ENCODE data around the gene APOL2. TPM values are rescaled to one million over a fixed set of nuclear protein-coding genes. Genes with fewer than 3 reads are reported as not detected.
"Not testable (repeated sequence)": the region's sequence is repeated elsewhere in the genome, so short reads cannot be mapped to it uniquely, and the experiment has no call there.

Gene APOL2
- total RNA-seq, 2 experiments from 2014 or later, result 76.4 to 82.9 TPM

GRCh38 chr22:36212901-36213300, 26.4 kb downstream of the APOL2 start:
- Mint-ChIP-seq H3K4me3 (no peak overlapping the region), H3K36me3 (peaks cover 1% of the 10 kb centered on the region), H3K4me1 (ENCODE audit: low read depth) (peaks cover 5% of the 10 kb centered on the region), H3K27ac (no peak overlapping the region), H3K27me3 (peaks cover 39% of the 10 kb centered on the region), H3K9me3 (peaks cover 6% of the 10 kb centered on the region)
- intact Hi-C loops (cut with micrococcal nuclease), result no loop called here
- CTCF ChIA-PET, result interaction anchor here (0.9 kb wide), 1 partner anchor 20 kb away, joined by 3 read pairs; no protein-coding TSS in a partner anchor
- no peak for DNase-seq
- POLR2A ChIA-PET, result no interaction called here

- peaks cover 1% of the 10 kb centered on the region for H3K36me3 Mint-ChIP-seq
- DNase-seq, result no peak
- H3K4me3 Mint-ChIP-seq, result no peak overlapping the region
- peaks cover 5% of the 10 kb centered on the region for H3K4me1 Mint-ChIP-seq (ENCODE audit: low read depth)
- H3K9me3 Mint-ChIP-seq, result peaks cover 6% of the 10 kb centered on the region
- intact Hi-C loops (cut with micrococcal nuclease), result no loop called here
- POLR2A ChIA-PET, result no interaction called here
- H3K27ac Mint-ChIP-seq, result no peak overlapping the region
- CTCF ChIA-PET, result interaction anchor here (0.9 to 1.2 kb wide), 3 partner anchors 17 to 32 kb away, joined by 3 to 4 read pairs (median 3); partner anchors contain the start of gene APOL2
- H3K27me3 Mint-ChIP-seq, result peaks cover 39% of the 10 kb centered on the region
Measured at GRCh38 chr22:36211237-36211861, 28.0 kb downstream of the APOL2 start.

GRCh38 chr22:36210224-36210623, 29.1 kb downstream of the APOL2 start:
- Mint-ChIP-seq H3K27me3 (peaks cover 34% of the 10 kb centered on the region), H3K9me3 (peaks cover 6% of the 10 kb centered on the region), H3K27ac (no peak overlapping the region), H3K36me3 (peaks cover 1% of the 10 kb centered on the region), H3K4me3 (no peak overlapping the region), H3K4me1 (ENCODE audit: low read depth) (peaks cover 5% of the 10 kb centered on the region)
- POLR2A ChIA-PET, result no interaction called here
- no peak for DNase-seq
- intact Hi-C loops (cut with micrococcal nuclease), result no loop called here
- CTCF ChIA-PET, result interaction anchor here (1.2 kb wide), 1 partner anchor 31 kb away, joined by 3 read pairs; no protein-coding TSS in a partner anchor

GRCh38 chr22:36209488-36209908, 29.8 kb downstream of the APOL2 start:
- H3K9me3 Mint-ChIP-seq; H3K36me3 Mint-ChIP-seq; H3K4me1 Mint-ChIP-seq (ENCODE audit: low read depth); DNase-seq; POLR2A ChIA-PET; H3K4me3 Mint-ChIP-seq; intact Hi-C loops (cut with micrococcal nuclease); H3K27ac Mint-ChIP-seq: not testable (repeated sequence)
- CTCF ChIA-PET, result interaction anchor here (1.3 kb wide), 1 partner anchor 144 kb away, joined by 3 read pairs; no protein-coding TSS in a partner anchor
- peaks cover 31% of the 10 kb centered on the region for H3K27me3 Mint-ChIP-seq

GRCh38 chr22:36208914-36209313, 30.4 kb downstream of the APOL2 start:
- ChIA-PET CTCF (interaction anchor here (1.2 to 1.3 kb wide), 3 partner anchors 16 to 278 kb away, joined by 3 read pairs; no protein-coding TSS in a partner anchor), POLR2A (no interaction called here)
- Mint-ChIP-seq H3K27me3 (peaks cover 31% of the 10 kb centered on the region), H3K27ac (no peak overlapping the region), H3K9me3 (peaks cover 6% of the 10 kb centered on the region), H3K4me3 (no peak overlapping the region), H3K36me3 (peaks cover 1% of the 10 kb centered on the region), H3K4me1 (ENCODE audit: low read depth) (peaks cover 5% of the 10 kb centered on the region)
- intact Hi-C loops (cut with micrococcal nuclease), result no loop called here
- DNase-seq, result no peak

GRCh38 chr22:36208162-36208765, 31.1 kb downstream of the APOL2 start:
- peaks cover 5% of the 10 kb centered on the region for H3K4me1 Mint-ChIP-seq (ENCODE audit: low read depth)
- peaks cover 6% of the 10 kb centered on the region for H3K9me3 Mint-ChIP-seq
- intact Hi-C loops (cut with micrococcal nuclease), result no loop called here
- H3K27ac Mint-ChIP-seq, result no peak overlapping the region
- ChIA-PET CTCF (interaction anchor here (1.2 to 1.8 kb wide), 4 partner anchors 16 to 279 kb away, joined by 3 to 4 read pairs (median 3); no protein-coding TSS in a partner anchor), POLR2A (no interaction called here)
- peaks cover 30% of the 10 kb centered on the region for H3K27me3 Mint-ChIP-seq
- DNase-seq, result no peak
- H3K4me3 Mint-ChIP-seq, result no peak overlapping the region
- H3K36me3 Mint-ChIP-seq, result peaks cover 1% of the 10 kb centered on the region

GRCh38 chr22:36206255-36206654, 33.1 kb downstream of the APOL2 start:
- ChIA-PET POLR2A (no interaction called here), CTCF (interaction anchor here (1.1 to 1.8 kb wide), 3 partner anchors 12 to 72 kb away, joined by 3 to 4 read pairs (median 3); no protein-coding TSS in a partner anchor)
- peaks cover 1% of the 10 kb centered on the region for H3K36me3 Mint-ChIP-seq
- H3K4me1 Mint-ChIP-seq (ENCODE audit: low read depth), result peaks cover 5% of the 10 kb centered on the region
- no peak for DNase-seq
- H3K27ac Mint-ChIP-seq, result no peak overlapping the region
- H3K27me3 Mint-ChIP-seq, result peaks cover 24% of the 10 kb centered on the region
- H3K4me3 Mint-ChIP-seq, result no peak overlapping the region
- intact Hi-C loops (cut with micrococcal nuclease), result no loop called here
- peaks cover 6% of the 10 kb centered on the region for H3K9me3 Mint-ChIP-seq

GRCh38 chr22:36205573-36205972, 33.8 kb downstream of the APOL2 start:
- H3K9me3 Mint-ChIP-seq; POLR2A ChIA-PET; DNase-seq; H3K4me3 Mint-ChIP-seq; H3K36me3 Mint-ChIP-seq; intact Hi-C loops (cut with micrococcal nuclease); CTCF ChIA-PET; H3K4me1 Mint-ChIP-seq (ENCODE audit: low read depth); H3K27ac Mint-ChIP-seq: not testable (repeated sequence)
- peaks cover 18% of the 10 kb centered on the region for H3K27me3 Mint-ChIP-seq

GRCh38 chr22:36204632-36205015, 34.7 kb downstream of the APOL2 start:
- POLR2A ChIA-PET, result no interaction called here
- no peak overlapping the region for H3K4me3 Mint-ChIP-seq
- DNase-seq, result no peak
- peaks cover 13% of the 10 kb centered on the region for H3K27me3 Mint-ChIP-seq
- H3K27ac Mint-ChIP-seq, result no peak overlapping the region
- CTCF ChIA-PET, result interaction anchor here (1.2 kb wide), 1 partner anchor 24 kb away, joined by 3 read pairs; no protein-coding TSS in a partner anchor
- no peaks in the 10 kb centered on the region for H3K36me3 Mint-ChIP-seq
- H3K4me1 Mint-ChIP-seq (ENCODE audit: low read depth), result no peaks in the 10 kb centered on the region
- peaks cover 3% of the 10 kb centered on the region for H3K9me3 Mint-ChIP-seq
- intact Hi-C loops (cut with micrococcal nuclease), result no loop called here

- Mint-ChIP-seq H3K9me3 (peaks cover under 1% of the 10 kb centered on the region), H3K4me1 (ENCODE audit: low read depth) (no peaks in the 10 kb centered on the region), H3K36me3 (no peaks in the 10 kb centered on the region), H3K4me3 (no peak overlapping the region), H3K27ac (no peak overlapping the region), H3K27me3 (peaks cover 11% of the 10 kb centered on the region)
- ChIA-PET CTCF (interaction anchor here (1.2 kb wide), 1 partner anchor 23 kb away, joined by 3 read pairs; no protein-coding TSS in a partner anchor), POLR2A (no interaction called here)
- DNase-seq, result no peak
- intact Hi-C loops (cut with micrococcal nuclease), result no loop called here
Measured at GRCh38 chr22:36204001-36204631, 35.2 kb downstream of the APOL2 start.

GRCh38 chr22:36203441-36203840, 35.9 kb downstream of the APOL2 start:
- H3K36me3 Mint-ChIP-seq; POLR2A ChIA-PET; intact Hi-C loops (cut with micrococcal nuclease); DNase-seq; H3K4me3 Mint-ChIP-seq; H3K9me3 Mint-ChIP-seq; H3K4me1 Mint-ChIP-seq (ENCODE audit: low read depth); H3K27ac Mint-ChIP-seq; H3K27me3 Mint-ChIP-seq: not testable (repeated sequence)
- CTCF ChIA-PET, result interaction anchor here (0.9 kb wide), 1 partner anchor 25 kb away, joined by 3 read pairs; no protein-coding TSS in a partner anchor

GRCh38 chr22:36202906-36203305, 36.4 kb downstream of the APOL2 start:
- DNase-seq; intact Hi-C loops (cut with micrococcal nuclease); H3K4me1 Mint-ChIP-seq (ENCODE audit: low read depth); H3K27me3 Mint-ChIP-seq; POLR2A ChIA-PET; H3K4me3 Mint-ChIP-seq; H3K27ac Mint-ChIP-seq; H3K9me3 Mint-ChIP-seq; H3K36me3 Mint-ChIP-seq: not testable (repeated sequence)
- CTCF ChIA-PET, result interaction anchor here (0.9 kb wide), 1 partner anchor 25 kb away, joined by 3 read pairs; no protein-coding TSS in a partner anchor

All from activated CD4-positive, alpha-beta memory T cell treated with anti-CD3 and anti-CD28 coated beads for 36 hours (primary cell).